ENCODE data around the gene DNAH7. TPM values are rescaled to one million over a fixed set of nuclear protein-coding genes. Genes with fewer than 3 reads are reported as not detected.

The DNAH7 gene
- total and polyA plus RNA-seq, 9 of the 15 experiments (the other 6 are each of a cell fraction or from before 2014, with no cell fraction given), result 0.03 to 0.42 (median 0.18) TPM

GRCh38 chr2:196112418-196113034 is 43.9 kb upstream of the DNAH7 start (continued):
- TF ChIP-seq ZNF124 (CRISPR knock-in tag; IDR thresholded peaks at IDR 0.05), result no peak
- TF ChIP-seq ZNF561 (CRISPR knock-in tag; conservative IDR thresholded peaks at IDR 0.05), result no peak
- no peak for TF ChIP-seq SRSF9 (IDR thresholded peaks at IDR 0.05; ENCODE audit: borderline replicate concordance, low read depth, low read length)
- no peak for TF ChIP-seq MTA3 (IDR thresholded peaks at IDR 0.05; ENCODE audit: borderline replicate concordance)
- no peak for TF ChIP-seq BMI1 (IDR thresholded peaks at IDR 0.05; ENCODE audit: low read length)
- no peak for TF ChIP-seq SUPT5H (IDR thresholded peaks at IDR 0.05)
- TF ChIP-seq SMC3 (conservative IDR thresholded peaks at IDR 0.05; ENCODE audit: insufficient read depth, low read depth, low read length), result no peak
- TF ChIP-seq HMGXB4 (CRISPR knock-in tag; IDR thresholded peaks at IDR 0.05), result no peak
- no peak for TF ChIP-seq TCF3 (CRISPR knock-in tag; IDR thresholded peaks at IDR 0.05)
- no peak for TF ChIP-seq ZNF253 (CRISPR knock-in tag; conservative IDR thresholded peaks at IDR 0.05)
- no peak for TF ChIP-seq CBX5 (IDR thresholded peaks at IDR 0.05; ENCODE audit: borderline replicate concordance, low read depth)
- TF ChIP-seq ZBTB43 (CRISPR knock-in tag; IDR thresholded peaks at IDR 0.05), result no peak
- no peak for TF ChIP-seq FOXJ3 (CRISPR knock-in tag; IDR thresholded peaks at IDR 0.05)
- no peak for TF ChIP-seq ZNF41 (CRISPR knock-in tag; conservative IDR thresholded peaks at IDR 0.05)
- TF ChIP-seq HMG20B (CRISPR knock-in tag; IDR thresholded peaks at IDR 0.05), result no peak
- no peak for TF ChIP-seq ZNF518B (CRISPR knock-in tag; IDR thresholded peaks at IDR 0.05)
- TF ChIP-seq SRF (CRISPR knock-in tag; IDR thresholded peaks at IDR 0.05), result no peak
- TF ChIP-seq BACH1 (tag; IDR thresholded peaks at IDR 0.05), result no peak
- TF ChIP-seq ZNF445 (CRISPR knock-in tag; IDR thresholded peaks at IDR 0.05; ENCODE audit: low read depth), result no peak
- TF ChIP-seq TOE1 (IDR thresholded peaks at IDR 0.05; ENCODE audit: borderline replicate concordance), result peak; percentile 78; the same call in 1 of the 2 replicates
- no peak for TF ChIP-seq TOE1 (CRISPR knock-in tag; IDR thresholded peaks at IDR 0.05; ENCODE audit: borderline replicate concordance, low read depth)
- no peak for TF ChIP-seq ZBTB26 (CRISPR knock-in tag; IDR thresholded peaks at IDR 0.05)
- no peak for TF ChIP-seq ZKSCAN3 (CRISPR knock-in tag; IDR thresholded peaks at IDR 0.05)

Measured in K562 (cell line).